NCI-H446 (cell line): Measurements from ENCODE around the gene NUP93.
A peak's percentile ranks its signal among the peaks of the same experiment; 100 is the strongest.
"Not testable (repeated sequence)": the region's sequence is repeated elsewhere in the genome, so short reads cannot be mapped to it uniquely, and the experiment has no call there.

Source experiments
- DNase-seq, 2 experiments: peaks; one replicate each; lab custom pipeline; 2025; lab: John Stamatoyannopoulos, UW

The NUP93 gene

GRCh38 chr16:56849690-56850680 is 120.1 kb downstream of the NUP93 start:
- DNase-seq: no peak

GRCh38 chr16:56851671-56852400 is 121.9 kb downstream of the NUP93 start:
- no peak for DNase-seq

GRCh38 chr16:56852401-56852730 is 122.4 kb downstream of the NUP93 start:
- DNase-seq: no peak

- DNase-seq: no peak
These were observed 123.0 kb downstream of the NUP93 start for GRCh38 chr16:56852968-56853367.

- DNase-seq: no peak
These were observed 125.3 kb downstream of the NUP93 start for GRCh38 chr16:56855201-56855600.

GRCh38 chr16:56855946-56856345 is 126.0 kb downstream of the NUP93 start:
- DNase-seq: no peak

- no peak for DNase-seq
These were observed 127.0 kb downstream of the NUP93 start for GRCh38 chr16:56856876-56857447.

GRCh38 chr16:56858374-56858773 is 128.4 kb downstream of the NUP93 start:
- DNase-seq: no peak

- DNase-seq: no peak
These were observed 129.7 kb downstream of the NUP93 start for GRCh38 chr16:56859636-56860035.

- DNase-seq: no peak
These were observed 130.5 kb downstream of the NUP93 start for GRCh38 chr16:56860226-56861020.

- no peak for DNase-seq
These were observed 131.2 kb downstream of the NUP93 start for GRCh38 chr16:56861092-56861610.

GRCh38 chr16:56861756-56862155 is 131.8 kb downstream of the NUP93 start:
- no peak for DNase-seq

GRCh38 chr16:56862776-56863175 is 132.8 kb downstream of the NUP93 start:
- no peak for DNase-seq

- no peak for DNase-seq
These were observed 135.0 kb downstream of the NUP93 start, which contains the start of gene SLC12A3 for GRCh38 chr16:56864960-56865359. Gene SLC12A3, plus strand, starts transcription at chr16:56865207. Its CDS starts 29 bp downstream, at chr16:56865236.

- DNase-seq: no peak
These were observed 135.6 kb downstream of the NUP93 start for GRCh38 chr16:56865394-56866062.

GRCh38 chr16:56866955-56867830 is 137.3 kb downstream of the NUP93 start:
- DNase-seq: peak; percentile 17 to 43

GRCh38 chr16:56868175-56868574 is 138.2 kb downstream of the NUP93 start:
- DNase-seq: no peak

- not testable (repeated sequence) for DNase-seq
These were observed 138.8 kb downstream of the NUP93 start for GRCh38 chr16:56868766-56869165.

- no peak for DNase-seq
These were observed 139.8 kb downstream of the NUP93 start for GRCh38 chr16:56869513-56870275.
